GM12872 (cell line): ENCODE results near the gene SPINK9.

Source experiments
- TF ChIP-seq, protein P1 (sequence below): IDR thresholded peaks from 3 replicates; pipeline ENCODE4 v1.5.1; 2011; ENCODE audit warnings: low read depth, mild to moderate bottlenecking, low read length, moderate library complexity; ENCODE audit not compliant: insufficient read depth

SPINK9 gene, protein sequence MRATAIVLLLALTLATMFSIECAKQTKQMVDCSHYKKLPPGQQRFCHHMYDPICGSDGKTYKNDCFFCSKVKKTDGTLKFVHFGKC

DNA sequence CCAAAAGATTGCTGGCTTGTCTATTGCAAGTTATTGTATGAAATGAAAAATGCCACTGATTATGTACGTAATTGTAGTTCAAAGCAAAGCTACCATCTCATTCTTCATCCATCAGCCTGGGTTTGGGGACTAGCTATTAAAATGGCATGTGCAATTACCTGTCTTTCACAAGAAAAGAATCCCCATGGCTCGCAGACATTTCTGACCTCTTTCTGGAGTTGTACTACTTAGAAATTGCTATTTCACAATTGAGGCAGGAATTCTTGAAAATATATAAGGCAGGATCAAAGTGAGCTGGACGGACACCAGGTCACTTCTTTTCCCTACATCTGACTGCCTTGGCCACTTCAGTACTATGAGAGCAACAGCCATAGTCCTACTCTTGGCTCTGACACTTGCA, at the start of gene SPINK9:
TSS of gene SPINK9 (plus strand) at position 301 of the 400 bp plus-strand sequence. CDS start at position 356, 55 bp downstream.
- TF ChIP-seq, protein P1, sequence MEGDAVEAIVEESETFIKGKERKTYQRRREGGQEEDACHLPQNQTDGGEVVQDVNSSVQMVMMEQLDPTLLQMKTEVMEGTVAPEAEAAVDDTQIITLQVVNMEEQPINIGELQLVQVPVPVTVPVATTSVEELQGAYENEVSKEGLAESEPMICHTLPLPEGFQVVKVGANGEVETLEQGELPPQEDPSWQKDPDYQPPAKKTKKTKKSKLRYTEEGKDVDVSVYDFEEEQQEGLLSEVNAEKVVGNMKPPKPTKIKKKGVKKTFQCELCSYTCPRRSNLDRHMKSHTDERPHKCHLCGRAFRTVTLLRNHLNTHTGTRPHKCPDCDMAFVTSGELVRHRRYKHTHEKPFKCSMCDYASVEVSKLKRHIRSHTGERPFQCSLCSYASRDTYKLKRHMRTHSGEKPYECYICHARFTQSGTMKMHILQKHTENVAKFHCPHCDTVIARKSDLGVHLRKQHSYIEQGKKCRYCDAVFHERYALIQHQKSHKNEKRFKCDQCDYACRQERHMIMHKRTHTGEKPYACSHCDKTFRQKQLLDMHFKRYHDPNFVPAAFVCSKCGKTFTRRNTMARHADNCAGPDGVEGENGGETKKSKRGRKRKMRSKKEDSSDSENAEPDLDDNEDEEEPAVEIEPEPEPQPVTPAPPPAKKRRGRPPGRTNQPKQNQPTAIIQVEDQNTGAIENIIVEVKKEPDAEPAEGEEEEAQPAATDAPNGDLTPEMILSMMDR, result no peak

DNA sequence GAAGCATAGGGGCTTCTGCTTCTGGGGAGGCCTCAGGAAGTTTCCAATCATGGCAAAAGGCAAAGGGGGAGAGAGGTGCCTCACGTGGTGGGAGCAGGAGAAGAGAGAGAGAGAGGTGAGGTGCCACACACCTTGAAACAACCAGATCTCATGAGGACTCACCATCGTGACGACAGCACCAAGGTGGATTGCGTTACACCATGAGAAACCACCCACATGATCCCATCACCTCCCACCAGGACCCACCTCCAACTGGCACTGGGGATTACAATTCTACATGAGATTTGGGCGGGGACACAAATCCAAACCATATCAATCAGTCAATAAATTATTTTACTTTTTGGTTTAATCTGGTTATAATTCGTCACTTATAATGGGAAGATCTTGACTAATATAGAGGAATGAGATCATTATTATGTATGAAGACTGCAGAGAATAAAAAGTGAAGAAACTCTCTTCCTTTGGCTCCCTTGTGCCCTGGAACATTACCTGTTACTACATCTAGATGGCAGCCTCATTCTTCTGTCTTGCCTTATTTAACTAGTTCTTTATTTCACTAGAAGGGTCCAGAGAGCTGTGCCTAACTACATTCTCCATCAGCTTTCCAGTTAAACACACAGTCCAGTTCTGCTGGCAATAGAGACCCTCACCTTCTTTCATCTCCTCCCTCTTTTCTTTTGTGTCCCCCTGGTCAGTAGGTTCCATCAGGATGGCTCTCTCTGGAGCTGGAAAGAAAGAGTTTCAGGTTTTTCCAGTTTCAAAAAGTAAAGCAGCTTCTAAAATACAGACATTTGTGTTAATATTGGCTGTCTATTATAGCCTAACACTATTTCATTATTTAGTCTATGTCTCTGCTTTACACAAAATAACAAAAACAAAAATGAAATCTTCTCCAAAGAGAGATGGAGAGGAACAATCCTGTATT, 44.8 kb upstream of the SPINK9 start:
- TF ChIP-seq, protein P1, result 0 out of 3 replicates have a peak, but pooled peaks have one; percentile 32

DNA sequence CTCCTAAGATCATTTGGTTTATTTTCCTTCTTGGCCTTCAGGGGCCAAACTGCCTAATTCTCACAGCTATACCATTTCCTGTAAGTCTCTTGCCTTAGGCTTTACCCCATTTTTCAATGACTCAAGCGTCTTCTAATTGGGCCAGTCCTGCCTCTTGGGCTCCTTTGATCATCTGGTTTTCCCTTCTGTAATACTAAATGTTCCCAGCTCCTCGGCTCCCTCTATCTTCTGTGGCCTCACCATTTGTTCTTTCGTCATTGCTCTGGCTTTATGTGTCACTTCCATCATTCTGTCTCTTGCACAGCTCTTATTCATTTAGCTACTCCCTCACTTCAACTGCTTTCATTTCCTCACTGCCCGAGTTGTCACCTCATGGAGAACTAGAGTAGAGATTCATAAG, 37.6 kb upstream of the SPINK9 start:
- TF ChIP-seq, protein P1, result no peak

DNA sequence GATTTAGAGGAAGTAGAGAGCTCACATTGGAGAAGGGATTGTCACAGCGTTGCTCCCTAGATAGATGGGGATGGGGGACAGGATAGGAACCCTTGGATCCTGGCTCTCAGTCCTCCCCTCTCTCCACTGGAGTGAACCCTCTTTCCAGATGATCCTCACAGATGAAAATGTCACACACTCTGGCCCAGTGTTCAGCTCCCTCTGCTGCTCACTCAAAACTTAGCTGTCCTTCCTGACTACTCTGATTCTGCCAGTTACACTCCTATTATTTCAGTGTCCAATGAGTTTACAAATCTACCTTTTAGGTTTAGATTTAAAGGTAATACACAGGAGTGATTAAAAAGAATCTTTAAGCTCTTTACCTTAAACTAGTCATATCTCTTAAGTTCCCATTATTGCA, 28.9 kb upstream of the SPINK9 start:
- TF ChIP-seq, protein P1, result no peak

DNA sequence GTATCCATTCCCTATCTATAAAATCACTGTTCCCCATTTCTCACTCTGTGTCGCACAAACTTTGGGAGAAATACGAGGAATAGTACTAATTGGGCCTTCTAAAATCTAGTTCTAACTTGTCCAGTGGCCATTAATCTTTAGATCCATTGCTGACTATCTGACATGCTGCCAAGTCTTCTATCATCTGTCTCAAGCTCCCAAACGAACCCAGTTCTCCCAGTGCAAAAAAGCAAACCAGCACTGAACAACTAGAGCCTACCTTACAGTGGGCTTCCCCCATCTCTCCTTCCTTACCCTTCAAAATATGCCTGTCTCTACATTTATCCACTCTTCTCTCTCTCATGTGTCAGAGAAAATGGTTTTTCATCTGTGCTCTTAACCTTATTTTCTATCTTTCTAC, 26.3 kb upstream of the SPINK9 start:
- TF ChIP-seq, protein P1, result no peak

DNA sequence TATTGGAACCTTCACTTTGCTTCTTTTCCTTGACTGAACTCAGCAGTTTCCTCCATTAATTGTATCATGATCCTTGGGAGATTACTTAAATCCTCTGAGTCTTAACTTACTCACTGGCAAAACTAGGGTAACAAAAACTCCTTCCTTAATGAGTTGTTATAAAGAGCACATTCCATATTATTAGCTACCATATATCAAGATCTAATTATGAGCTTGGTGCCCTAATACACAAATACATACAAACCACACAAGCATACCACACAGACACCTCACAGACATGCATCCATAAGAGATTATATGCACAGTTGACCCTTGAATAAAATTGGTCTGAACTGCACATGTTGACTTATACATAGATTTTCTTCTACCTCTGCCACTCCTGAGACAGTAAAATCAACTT, 25.6 kb upstream of the SPINK9 start:
- TF ChIP-seq, protein P1, result no peak

DNA sequence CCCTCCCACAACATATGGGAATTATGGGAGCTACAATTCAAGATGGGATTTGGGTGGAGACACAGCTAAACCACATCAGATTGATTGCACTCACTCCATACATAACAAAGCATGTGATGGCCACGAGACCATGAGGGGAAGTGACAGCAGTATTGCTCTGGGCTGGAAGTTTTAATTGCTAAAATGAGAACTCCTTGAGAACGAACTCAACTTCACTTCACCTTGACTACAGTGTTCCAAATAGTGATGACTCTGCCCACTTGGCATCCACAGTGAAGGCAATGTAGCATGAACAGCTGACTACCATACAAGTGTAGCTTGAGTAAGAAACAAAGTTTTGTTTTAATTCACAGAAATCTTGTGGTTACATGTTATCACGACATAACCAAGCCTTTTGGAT, 23.9 kb upstream of the SPINK9 start:
- TF ChIP-seq, protein P1, result no peak
